Gastrocnemius medialis (tissue), 4 donors: Measurements from ENCODE around the gene PIH1D1.

ENCODE experiments used
- CTCF ChIP-seq, 5 experiments: fragments of 450-650 bp in 3 of 5; fragments of 200-600 bp in 2 of 5; sonication (generic) in 2 of 5; IDR thresholded peaks in 4 of 5; conservative IDR thresholded peaks in 1 of 5; 1 replicate in 4 of 5; 2 replicates in 1 of 5; pipeline ENCODE4 v1.5.1; 2016 to 2019; ENCODE audit warnings: antibody characterized with exemption in 5 of 5, mild to moderate bottlenecking in 3 of 5, moderate library complexity in 3 of 5
- POLR2A ChIP-seq, 2 donors: fragments of 450-650 bp; IDR thresholded peaks; one replicate each; pipeline ENCODE4 v1.6.1; 2017; ENCODE audit warnings: antibody characterized with exemption in 2 of 2, mild to moderate bottlenecking in 2 of 2, moderate library complexity in 2 of 2

- TF ChIP-seq CTCF (IDR thresholded peaks at IDR 0.05 in 4 of 5, conservative IDR thresholded peaks at IDR 0.05 in 1 of 5) (no peak), POLR2A (IDR thresholded peaks at IDR 0.05) (no peak)
These were observed 29.8 kb downstream of the PIH1D1 start for GRCh38 chr19:49421878-49422202.
